GM21717 (cell line): ENCODE measurements around the gene GOLIM4.

ENCODE experiments used
- ATAC-seq: cut with Tn5 transposase; IDR thresholded peaks from one replicate; pipeline ENCODE4 v1.9.1; 2021; ENCODE audit warnings: mild to moderate bottlenecking, moderate library complexity; ENCODE audit not compliant: unreplicated experiment

Gene GOLIM4

GRCh38 chr3:168100777-168101492 lies 5.2 kb upstream of the GOLIM4 start:
- ATAC-seq, result no peak

GRCh38 chr3:168097381-168097780 lies 1.7 kb upstream of the GOLIM4 start:
- no peak for ATAC-seq

GRCh38 chr3:168096210-168096652 lies 507 bp upstream of the GOLIM4 start:
- peak; percentile 9 for ATAC-seq

GRCh38 chr3:168094877-168095610 lies 680 bp downstream of the GOLIM4 start:
- peak; percentile 51 for ATAC-seq

GRCh38 chr3:168094580-168094876 lies 1.2 kb downstream of the GOLIM4 start:
- ATAC-seq, result no peak

GRCh38 chr3:168093790-168094189 lies 1.9 kb downstream of the GOLIM4 start:
- no peak for ATAC-seq

- no peak for ATAC-seq
Observed at GRCh38 chr3:168093229-168093628, 2.5 kb downstream of the GOLIM4 start.

- ATAC-seq, result no peak
Observed at GRCh38 chr3:168091941-168092340, 3.8 kb downstream of the GOLIM4 start.

GRCh38 chr3:168091302-168091858 lies 4.3 kb downstream of the GOLIM4 start:
- ATAC-seq, result no peak

- ATAC-seq, result no peak
Observed at GRCh38 chr3:168090306-168091085, 5.2 kb downstream of the GOLIM4 start.

GRCh38 chr3:168089179-168089771 lies 6.4 kb downstream of the GOLIM4 start:
- no peak for ATAC-seq

- ATAC-seq, result peak; percentile 70
Observed at GRCh38 chr3:168088106-168088720, 7.5 kb downstream of the GOLIM4 start.

GRCh38 chr3:168087539-168087938 lies 8.2 kb downstream of the GOLIM4 start:
- no peak for ATAC-seq

GRCh38 chr3:168086541-168087260 lies 9.0 kb downstream of the GOLIM4 start:
- no peak for ATAC-seq

GRCh38 chr3:168085491-168086119 lies 10.1 kb downstream of the GOLIM4 start:
- ATAC-seq, result peak; percentile 72

- ATAC-seq, result no peak
Observed at GRCh38 chr3:168083906-168084305, 11.8 kb downstream of the GOLIM4 start.

GRCh38 chr3:168081856-168082255 lies 13.9 kb downstream of the GOLIM4 start:
- ATAC-seq, result no peak

GRCh38 chr3:168081171-168081771 lies 14.5 kb downstream of the GOLIM4 start:
- no peak for ATAC-seq
